ENCODE results near the gene CD302.

- no peak for TF ChIP-seq CTCF (IDR thresholded peaks at IDR 0.05)
- no peak for TF ChIP-seq POLR2AphosphoS5 (IDR thresholded peaks at IDR 0.05)
Measured at GRCh38 chr2:159736048-159736447, 62.0 kb downstream of the CD302 start.

All from stomach (tissue), 4 donors.